Measurements from ENCODE around the gene GATB. TPM values are rescaled to one million over a fixed set of nuclear protein-coding genes. Genes with fewer than 3 reads are reported as not detected.

The GATB gene
- total RNA-seq, 1 experiment from 2014 or later = 20.4 TPM

DNA sequence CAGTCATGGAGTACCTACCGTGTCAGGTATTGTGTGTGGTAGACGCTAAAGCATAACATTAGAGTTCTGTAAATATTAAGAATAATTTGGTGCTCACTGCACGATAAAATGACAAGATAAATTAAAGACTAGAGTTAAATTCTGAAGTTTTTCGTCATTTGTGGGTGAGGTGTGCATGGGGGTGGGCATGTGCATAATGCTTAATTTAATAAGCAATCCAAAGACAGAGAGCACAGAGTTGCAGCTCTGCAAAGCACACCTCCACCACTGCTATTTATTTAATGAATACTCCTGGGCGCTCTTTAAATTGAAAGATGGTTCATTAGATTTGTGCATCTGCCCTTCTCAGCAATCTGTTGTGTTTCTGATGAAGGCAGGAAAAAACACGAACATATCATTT, 62.6 kb downstream of the GATB start:
- Histone ChIP-seq H3K9ac (ENCODE audit: low read length) (no peak overlapping the region), H3F3A (ENCODE audit: low read length, unreplicated experiment) (no peaks in the 10 kb centered on the region), H2AFZ (ENCODE audit: low read length) (no peak overlapping the region), H3K9me3 (ENCODE audit: low read length) (no peaks in the 10 kb centered on the region), H3K79me2 (ENCODE audit: low read length) (no peaks in the 10 kb centered on the region), H3K27ac (ENCODE audit: low read length) (no peak overlapping the region), H3K4me2 (ENCODE audit: low read length) (no peak overlapping the region), H4K20me1 (ENCODE audit: low read length) (no peaks in the 10 kb centered on the region), H3K4me3 (ENCODE audit: low read length) (no peak overlapping the region), H3K9me2 (replicated peaks; ENCODE audit: low read length) (no peaks in the 10 kb centered on the region), H3K36me3 (ENCODE audit: low read depth, low read length) (no peaks in the 10 kb centered on the region), H3K27me3 (ENCODE audit: low read length) (no peaks in the 10 kb centered on the region), H3K4me1 (ENCODE audit: insufficient read depth, low read length) (no peaks in the 10 kb centered on the region)
- no peak for DNase-seq
- ATAC-seq = no peak
- ChIA-PET POLR2A (ENCODE audit: unreplicated experiment) (no interaction called here), CTCF (no interaction called here)
- no TSS peak for BruUV-seq (replicated peaks)
- intact Hi-C loops (cut with micrococcal nuclease) = no loop called here
- no peak for TF ChIP-seq EZH2 (IDR thresholded peaks at IDR 0.05; ENCODE audit: low read length, unreplicated experiment)
- TF ChIP-seq EZH2phosphoT487 (IDR thresholded peaks at IDR 0.05; ENCODE audit: borderline replicate concordance, low read length) = no peak
- TF ChIP-seq CTCF (conservative IDR thresholded peaks at IDR 0.05; ENCODE audit: low read depth, low read length) = no peak

DNA sequence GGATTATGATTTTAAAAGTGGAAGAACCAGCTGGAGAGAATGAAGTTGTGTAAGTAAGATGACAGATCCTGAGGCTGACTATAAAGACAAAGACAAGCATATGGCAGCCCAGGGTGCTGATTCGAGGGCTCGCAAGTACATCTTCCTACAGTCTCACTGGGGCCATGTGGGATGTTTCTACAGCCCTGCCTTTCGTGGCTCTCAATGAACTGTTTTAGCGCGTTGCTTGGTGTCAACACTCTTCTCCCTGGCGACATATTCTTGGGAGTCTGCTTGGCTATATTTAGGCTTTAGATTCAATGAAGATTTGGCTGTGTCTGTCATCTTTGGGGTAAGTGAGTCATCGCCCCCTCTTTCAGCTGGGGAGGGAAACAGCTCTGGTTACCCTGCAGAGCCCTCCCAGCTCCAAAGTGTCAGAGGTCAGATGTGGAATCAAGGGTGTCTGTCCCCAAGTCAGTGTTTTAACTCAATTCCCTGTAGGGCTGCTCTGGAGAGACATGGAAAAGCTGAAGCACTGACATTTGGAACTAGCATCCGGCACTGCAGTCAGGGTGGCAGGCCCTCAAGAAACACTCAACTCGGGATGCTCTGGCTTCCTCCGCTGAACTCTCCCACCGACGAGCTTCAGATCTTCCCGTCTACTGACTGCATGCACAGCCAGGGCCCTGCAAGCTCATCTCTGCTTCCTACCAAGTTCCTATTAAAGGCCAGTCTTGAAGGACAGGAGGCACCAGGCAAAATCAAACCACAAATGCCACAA, 65.7 kb downstream of the GATB start:
- no peaks in the 10 kb centered on the region for H3K79me2 ChIP-seq (ENCODE audit: low read length)
- H3F3A ChIP-seq (ENCODE audit: low read length, unreplicated experiment) = no peaks in the 10 kb centered on the region
- no peaks in the 10 kb centered on the region for H3K9me2 ChIP-seq (replicated peaks; ENCODE audit: low read length)
- H3K36me3 ChIP-seq (ENCODE audit: low read depth, low read length) = no peaks in the 10 kb centered on the region
- no peak overlapping the region for H3K4me3 ChIP-seq (ENCODE audit: low read length)
- ChIA-PET POLR2A (ENCODE audit: unreplicated experiment) (no interaction called here), CTCF (no interaction called here)
- H3K9ac ChIP-seq (ENCODE audit: low read length) = no peak overlapping the region
- H2AFZ ChIP-seq (ENCODE audit: low read length) = no peak overlapping the region
- intact Hi-C loops (cut with micrococcal nuclease) = no loop called here
- no peak overlapping the region for H3K4me2 ChIP-seq (ENCODE audit: low read length)
- no TSS peak for BruUV-seq (replicated peaks)
- no peaks in the 10 kb centered on the region for H3K27me3 ChIP-seq (ENCODE audit: low read length)
- TF ChIP-seq EZH2phosphoT487 (IDR thresholded peaks at IDR 0.05; ENCODE audit: borderline replicate concordance, low read length) (no peak), CTCF (conservative IDR thresholded peaks at IDR 0.05; ENCODE audit: low read depth, low read length) (no peak), EZH2 (IDR thresholded peaks at IDR 0.05; ENCODE audit: low read length, unreplicated experiment) (no peak)
- ATAC-seq (no peak), DNase-seq (no peak)
- no peaks in the 10 kb centered on the region for H4K20me1 ChIP-seq (ENCODE audit: low read length)
- peaks cover 14% of the 10 kb centered on the region for H3K4me1 ChIP-seq (ENCODE audit: insufficient read depth, low read length)
- no peak overlapping the region for H3K27ac ChIP-seq (ENCODE audit: low read length)
- no peaks in the 10 kb centered on the region for H3K9me3 ChIP-seq (ENCODE audit: low read length)

DNA sequence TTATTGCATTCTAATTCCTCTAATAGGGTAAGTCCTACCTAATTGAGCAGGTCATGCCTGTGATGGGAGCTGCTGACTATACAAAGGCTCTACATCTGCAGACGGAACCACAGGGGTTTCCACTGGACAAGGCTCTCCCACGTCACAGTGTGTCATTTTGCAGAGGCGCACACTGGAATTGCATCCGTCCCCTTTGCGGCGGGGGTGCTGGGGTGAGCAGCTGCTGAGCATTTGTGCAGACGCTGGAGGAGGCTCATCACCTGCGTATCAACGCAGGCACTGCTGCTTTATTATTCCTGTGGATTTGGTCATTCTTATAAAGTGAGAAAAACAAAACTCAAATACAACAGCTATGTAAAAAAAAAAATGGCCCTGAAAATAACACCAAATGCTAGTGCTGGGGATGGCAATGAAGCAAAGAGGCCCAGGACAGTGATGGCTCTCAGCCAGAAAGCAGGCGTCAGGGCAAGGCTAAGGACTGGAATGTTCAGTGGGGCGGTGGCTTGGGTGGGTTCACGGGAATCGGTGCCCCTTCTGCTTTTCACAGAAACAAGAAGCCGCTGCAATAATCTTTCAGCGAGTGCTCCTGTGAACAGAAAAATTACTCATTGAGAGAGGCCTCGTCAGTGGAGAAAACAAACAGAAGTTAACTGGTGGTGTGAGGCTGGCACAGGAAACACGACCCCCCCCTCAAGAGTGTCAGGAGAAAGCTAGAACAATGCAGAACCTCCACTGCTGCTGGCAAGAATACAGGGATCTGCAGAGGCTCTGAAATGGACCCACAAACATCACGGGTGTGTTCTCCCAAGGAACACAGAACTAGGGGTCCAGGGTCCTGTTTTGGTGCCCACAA, 67.8 kb downstream of the GATB start:
- Histone ChIP-seq H3K4me3 (ENCODE audit: low read length) (no peak overlapping the region), H2AFZ (ENCODE audit: low read length) (no peak overlapping the region), H3K27ac (ENCODE audit: low read length) (no peak overlapping the region), H3K4me1 (ENCODE audit: insufficient read depth, low read length) (peaks cover 25% of the 10 kb centered on the region), H4K20me1 (ENCODE audit: low read length) (no peaks in the 10 kb centered on the region), H3K9me2 (replicated peaks; ENCODE audit: low read length) (no peaks in the 10 kb centered on the region), H3K4me2 (ENCODE audit: low read length) (no peak overlapping the region), H3K27me3 (ENCODE audit: low read length) (no peaks in the 10 kb centered on the region), H3K9ac (ENCODE audit: low read length) (no peak overlapping the region), H3F3A (ENCODE audit: low read length, unreplicated experiment) (no peaks in the 10 kb centered on the region), H3K79me2 (ENCODE audit: low read length) (no peaks in the 10 kb centered on the region), H3K36me3 (ENCODE audit: low read depth, low read length) (no peaks in the 10 kb centered on the region), H3K9me3 (ENCODE audit: low read length) (no peaks in the 10 kb centered on the region)
- DNase-seq = no peak
- TF ChIP-seq EZH2 (IDR thresholded peaks at IDR 0.05; ENCODE audit: low read length, unreplicated experiment) (no peak), CTCF (conservative IDR thresholded peaks at IDR 0.05; ENCODE audit: low read depth, low read length) (no peak)
- ChIA-PET POLR2A (ENCODE audit: unreplicated experiment) (no interaction called here), CTCF (no interaction called here)
- no TSS peak for BruUV-seq (replicated peaks)
- ATAC-seq = no peak
- intact Hi-C loops (cut with micrococcal nuclease) = no loop called here
